ENCODE results near the gene MYO16. TPM values are rescaled to one million over a fixed set of nuclear protein-coding genes. Genes with fewer than 3 reads are reported as not detected.

The MYO16 gene
- total and polyA plus RNA-seq, 4 donors = 11.7 to 51.7 (median 21.1) TPM

DNA sequence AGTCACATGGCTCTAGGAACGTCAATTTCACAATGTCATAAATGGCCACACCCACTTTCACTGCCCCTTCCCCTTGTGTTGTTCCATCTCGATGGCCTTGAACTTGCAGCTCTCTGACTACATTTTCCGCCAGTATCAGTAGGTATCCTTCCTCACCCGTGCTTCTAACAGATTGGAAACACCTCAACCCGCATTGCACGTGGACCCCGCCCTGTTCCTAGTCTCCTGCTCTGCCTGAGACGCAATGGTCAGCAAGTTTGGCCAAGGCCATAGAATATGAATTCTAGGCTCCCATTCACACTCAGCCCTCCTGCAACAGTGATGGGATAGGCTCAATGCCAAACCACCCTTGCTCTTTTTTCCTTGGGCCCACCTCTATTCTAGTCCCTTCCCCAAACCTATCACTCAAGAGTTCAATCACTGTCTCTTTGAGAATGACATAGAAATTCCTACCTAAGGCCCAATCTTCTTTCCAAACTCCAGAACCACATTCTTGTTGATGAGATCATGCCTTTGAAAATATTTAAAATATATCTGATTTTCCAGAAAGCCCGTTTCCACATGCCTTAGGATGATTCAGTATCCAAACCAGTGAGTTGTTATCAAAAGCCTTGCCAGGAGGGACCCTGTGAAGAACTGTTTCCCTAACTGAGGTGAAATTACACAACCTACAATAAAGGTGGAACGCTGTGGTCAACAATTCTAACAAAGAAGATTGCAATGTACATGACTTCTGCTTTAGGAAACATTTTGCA, 334.6 kb downstream of the MYO16 start:
- DNase-seq (ENCODE audit: low read depth in 4 of 6, low spot score in 6 of 6) = no peak
- H3K36me3 ChIP-seq (ENCODE audit: control insufficient read depth, insufficient read depth, low read length) = no peaks in the 10 kb centered on the region
- no peaks in the 10 kb centered on the region for H3K9me3 ChIP-seq (ENCODE audit: control insufficient read depth, insufficient read depth, low read length)
- H3K27ac ChIP-seq (ENCODE audit: low read depth, low read length) = no peak overlapping the region
- H3K4me1 ChIP-seq (ENCODE audit: control insufficient read depth, insufficient read depth, low read length) = no peaks in the 10 kb centered on the region
- H3K4me3 ChIP-seq (ENCODE audit: low read depth, low read length) = no peak overlapping the region
- 86% methylated on average over 8 of the region's 10 CpGs for WGBS (ENCODE audit: insufficient coverage)
- no peaks in the 10 kb centered on the region for H3K27me3 ChIP-seq (ENCODE audit: control insufficient read depth, insufficient read depth, low read length)

- no peak for DNase-seq (ENCODE audit: low read depth in 4 of 6, low spot score in 6 of 6)
- Histone ChIP-seq H3K4me1 (ENCODE audit: control insufficient read depth, insufficient read depth, low read length) (no peaks in the 10 kb centered on the region), H3K9me3 (ENCODE audit: control insufficient read depth, insufficient read depth, low read length) (no peaks in the 10 kb centered on the region), H3K27ac (ENCODE audit: low read depth, low read length) (no peak overlapping the region), H3K27me3 (ENCODE audit: control insufficient read depth, insufficient read depth, low read length) (no peaks in the 10 kb centered on the region), H3K4me3 (ENCODE audit: low read depth, low read length) (no peak overlapping the region), H3K36me3 (ENCODE audit: control insufficient read depth, insufficient read depth, low read length) (no peaks in the 10 kb centered on the region)
- no CpG with 5 or more reads among the region's 7 CpGs for WGBS (ENCODE audit: insufficient coverage)
These were observed 335.2 kb downstream of the MYO16 start for GRCh38 chr13:108964606-108965005.

DNA sequence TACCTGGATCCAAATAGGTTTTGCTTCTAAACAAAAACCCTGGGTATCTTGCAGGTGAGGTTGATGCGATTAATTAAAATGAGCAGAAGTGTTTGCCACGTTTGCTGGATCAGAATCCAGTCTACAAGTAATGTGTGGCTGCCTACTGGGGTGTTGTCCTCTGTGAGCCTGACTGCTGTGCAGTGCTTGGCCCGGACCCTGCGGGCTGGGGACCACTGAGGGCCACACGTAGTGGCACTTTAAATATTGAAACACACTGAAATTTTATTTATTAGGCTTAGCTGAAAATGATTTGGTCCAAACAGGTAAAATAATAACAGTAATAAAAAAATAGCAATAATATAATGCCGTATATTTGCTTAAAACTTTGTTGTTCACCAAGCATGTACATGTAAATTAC, 338.0 kb downstream of the MYO16 start:
- no peak for DNase-seq (ENCODE audit: low read depth in 4 of 6, low spot score in 6 of 6)
- no peaks in the 10 kb centered on the region for H3K4me1 ChIP-seq (ENCODE audit: control insufficient read depth, insufficient read depth, low read length)
- H3K27ac ChIP-seq (ENCODE audit: low read depth, low read length) = no peak overlapping the region
- H3K9me3 ChIP-seq (ENCODE audit: control insufficient read depth, insufficient read depth, low read length) = no peaks in the 10 kb centered on the region
- H3K4me3 ChIP-seq (ENCODE audit: low read depth, low read length) = no peak overlapping the region
- no peaks in the 10 kb centered on the region for H3K27me3 ChIP-seq (ENCODE audit: control insufficient read depth, insufficient read depth, low read length)
- 69% methylated on average over 2 of the region's 6 CpGs for WGBS (ENCODE audit: insufficient coverage)
- no peaks in the 10 kb centered on the region for H3K36me3 ChIP-seq (ENCODE audit: control insufficient read depth, insufficient read depth, low read length)

DNA sequence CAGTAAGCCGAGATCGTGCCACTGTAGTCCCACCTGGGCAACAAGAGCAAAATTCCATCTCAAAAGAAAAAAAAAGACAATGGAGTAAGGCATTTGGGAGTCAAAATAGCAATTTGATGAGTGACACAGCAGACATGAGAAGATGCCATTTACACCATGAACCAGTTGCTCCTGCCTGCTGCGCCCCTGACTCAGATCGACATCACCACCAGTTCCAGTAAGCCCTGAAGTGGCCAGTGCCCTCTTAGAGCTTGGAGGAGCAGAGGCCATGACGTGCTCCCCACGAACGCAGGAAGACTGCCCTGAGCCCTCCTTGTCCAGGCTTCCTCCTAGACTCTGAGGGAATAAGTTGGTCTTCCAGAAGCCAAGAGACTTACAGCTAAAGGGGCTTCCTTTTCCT, 339.2 kb downstream of the MYO16 start:
- no peaks in the 10 kb centered on the region for H3K4me1 ChIP-seq (ENCODE audit: control insufficient read depth, insufficient read depth, low read length)
- DNase-seq (ENCODE audit: low read depth in 4 of 6, low spot score in 6 of 6) = no peak
- WGBS (ENCODE audit: insufficient coverage) = 97% methylated on average over 3 of the region's 7 CpGs
- H3K9me3 ChIP-seq (ENCODE audit: control insufficient read depth, insufficient read depth, low read length) = no peaks in the 10 kb centered on the region
- no peak overlapping the region for H3K27ac ChIP-seq (ENCODE audit: low read depth, low read length)
- H3K36me3 ChIP-seq (ENCODE audit: control insufficient read depth, insufficient read depth, low read length) = no peaks in the 10 kb centered on the region
- no peaks in the 10 kb centered on the region for H3K27me3 ChIP-seq (ENCODE audit: control insufficient read depth, insufficient read depth, low read length)
- H3K4me3 ChIP-seq (ENCODE audit: low read depth, low read length) = no peak overlapping the region

DNA sequence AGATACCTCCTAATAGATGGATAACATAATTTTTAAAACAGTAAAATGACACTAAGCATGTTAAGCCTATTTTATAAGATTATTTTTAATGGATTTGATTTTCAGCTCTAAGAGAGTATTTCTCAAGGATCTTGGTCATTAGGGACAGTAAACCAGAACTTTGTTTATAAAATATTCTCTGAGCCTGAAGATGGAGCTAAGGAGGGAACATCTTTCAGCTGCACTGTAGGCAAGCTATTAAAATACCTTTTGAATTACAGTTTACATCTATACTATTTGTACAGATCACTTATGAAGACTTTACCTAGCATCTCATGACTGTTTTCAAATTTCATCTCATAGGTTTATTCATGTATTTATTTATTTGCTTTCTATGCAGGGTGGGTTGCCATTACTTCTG, 345.3 kb downstream of the MYO16 start:
- no peaks in the 10 kb centered on the region for H3K27me3 ChIP-seq (ENCODE audit: control insufficient read depth, insufficient read depth, low read length)
- no peaks in the 10 kb centered on the region for H3K4me1 ChIP-seq (ENCODE audit: control insufficient read depth, insufficient read depth, low read length)
- DNase-seq (ENCODE audit: low read depth in 4 of 6, low spot score in 6 of 6) = no peak
- no peaks in the 10 kb centered on the region for H3K9me3 ChIP-seq (ENCODE audit: control insufficient read depth, insufficient read depth, low read length)
- H3K4me3 ChIP-seq (ENCODE audit: low read depth, low read length) = no peak overlapping the region
- H3K27ac ChIP-seq (ENCODE audit: low read depth, low read length) = no peak overlapping the region
- no peaks in the 10 kb centered on the region for H3K36me3 ChIP-seq (ENCODE audit: control insufficient read depth, insufficient read depth, low read length)

DNA sequence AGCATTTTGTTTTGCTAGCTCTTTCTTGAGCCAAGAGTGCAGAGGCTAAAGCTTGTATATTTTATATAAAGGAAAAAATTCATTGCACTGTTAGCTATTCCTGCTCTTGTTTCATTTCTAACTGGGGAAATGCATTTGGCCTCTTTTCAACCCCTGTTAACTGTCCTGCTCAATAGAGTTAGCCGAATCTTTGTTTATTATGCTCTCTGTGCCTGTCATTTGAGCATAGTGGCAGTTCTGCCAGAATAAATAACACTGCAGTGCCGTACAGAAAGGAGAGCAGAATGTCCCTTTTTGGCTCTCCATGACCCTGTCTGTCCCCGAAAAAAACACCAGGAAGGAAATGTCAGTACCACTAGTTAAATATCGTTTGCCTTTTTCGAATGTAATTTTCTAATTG, 350.8 kb downstream of the MYO16 start:
- Histone ChIP-seq H3K36me3 (ENCODE audit: control insufficient read depth, insufficient read depth, low read length) (no peaks in the 10 kb centered on the region), H3K27ac (ENCODE audit: low read depth, low read length) (peak overlapping the region; percentile 17), H3K4me3 (ENCODE audit: low read depth, low read length) (no peak overlapping the region), H3K4me1 (ENCODE audit: control insufficient read depth, insufficient read depth, low read length) (peaks cover 3% of the 10 kb centered on the region), H3K9me3 (ENCODE audit: control insufficient read depth, insufficient read depth, low read length) (no peaks in the 10 kb centered on the region), H3K27me3 (ENCODE audit: control insufficient read depth, insufficient read depth, low read length) (no peaks in the 10 kb centered on the region)
- 8% methylated on average over 1 of the region's 5 CpGs for WGBS (ENCODE audit: insufficient coverage)
- peak in 5 of 6 donors; percentile 17 to 78 (median 23) for DNase-seq (ENCODE audit: low read depth in 4 of 6, low spot score in 6 of 6)

DNA sequence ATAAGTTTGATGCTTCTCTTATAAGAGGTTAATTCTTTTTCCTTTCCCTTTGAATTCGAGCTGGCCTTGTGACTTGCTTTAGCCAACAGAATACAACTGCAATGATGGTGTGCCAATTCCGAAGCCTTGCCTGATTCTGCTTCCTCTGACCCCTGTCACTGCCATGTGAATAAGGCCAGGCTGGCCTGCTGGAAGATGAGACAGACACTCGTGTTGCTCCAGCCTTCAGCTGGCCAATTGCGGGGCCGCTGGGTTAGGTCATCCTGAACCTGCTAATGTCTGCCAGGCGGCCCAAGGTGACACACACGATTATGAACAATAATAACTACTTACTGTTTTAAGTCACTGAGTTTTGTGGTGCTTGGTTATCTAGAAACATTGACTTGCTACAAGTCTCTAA, 352.0 kb downstream of the MYO16 start:
- H3K27ac ChIP-seq (ENCODE audit: low read depth, low read length) = no peak overlapping the region
- no peaks in the 10 kb centered on the region for H3K27me3 ChIP-seq (ENCODE audit: control insufficient read depth, insufficient read depth, low read length)
- no peaks in the 10 kb centered on the region for H3K36me3 ChIP-seq (ENCODE audit: control insufficient read depth, insufficient read depth, low read length)
- no peak overlapping the region for H3K4me3 ChIP-seq (ENCODE audit: low read depth, low read length)
- H3K9me3 ChIP-seq (ENCODE audit: control insufficient read depth, insufficient read depth, low read length) = no peaks in the 10 kb centered on the region
- WGBS (ENCODE audit: insufficient coverage) = 71% methylated on average over 5 of the region's 7 CpGs
- peaks cover 3% of the 10 kb centered on the region for H3K4me1 ChIP-seq (ENCODE audit: control insufficient read depth, insufficient read depth, low read length)
- no peak for DNase-seq (ENCODE audit: low read depth in 4 of 6, low spot score in 6 of 6)

DNA sequence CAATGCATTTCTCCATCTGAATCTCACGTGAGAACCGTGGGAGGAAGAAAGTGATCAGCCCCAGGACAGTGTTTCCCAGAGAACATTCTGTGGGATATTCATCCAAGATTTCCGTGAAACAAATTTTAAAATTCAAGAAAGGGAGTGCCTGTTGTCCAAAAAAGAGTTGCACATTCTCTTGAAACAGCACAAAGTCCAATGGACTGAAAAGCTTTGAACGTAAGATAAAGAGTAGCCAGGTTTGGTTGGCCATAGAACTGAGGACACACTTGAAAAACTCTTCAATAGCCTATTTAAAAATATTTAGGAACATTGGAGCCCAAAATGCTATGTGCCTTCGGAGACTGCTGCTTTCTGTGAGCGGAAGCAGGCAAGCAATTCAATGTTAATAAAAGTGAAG, 353.9 kb downstream of the MYO16 start:
- no peaks in the 10 kb centered on the region for H3K27me3 ChIP-seq (ENCODE audit: control insufficient read depth, insufficient read depth, low read length)
- WGBS (ENCODE audit: insufficient coverage) = 91% methylated on average over 3 of the region's 6 CpGs
- H3K9me3 ChIP-seq (ENCODE audit: control insufficient read depth, insufficient read depth, low read length) = no peaks in the 10 kb centered on the region
- H3K4me3 ChIP-seq (ENCODE audit: low read depth, low read length) = no peak overlapping the region
- peaks cover 3% of the 10 kb centered on the region for H3K4me1 ChIP-seq (ENCODE audit: control insufficient read depth, insufficient read depth, low read length)
- H3K27ac ChIP-seq (ENCODE audit: low read depth, low read length) = no peak overlapping the region
- DNase-seq (ENCODE audit: low read depth in 4 of 6, low spot score in 6 of 6) = no peak
- no peaks in the 10 kb centered on the region for H3K36me3 ChIP-seq (ENCODE audit: control insufficient read depth, insufficient read depth, low read length)

DNA sequence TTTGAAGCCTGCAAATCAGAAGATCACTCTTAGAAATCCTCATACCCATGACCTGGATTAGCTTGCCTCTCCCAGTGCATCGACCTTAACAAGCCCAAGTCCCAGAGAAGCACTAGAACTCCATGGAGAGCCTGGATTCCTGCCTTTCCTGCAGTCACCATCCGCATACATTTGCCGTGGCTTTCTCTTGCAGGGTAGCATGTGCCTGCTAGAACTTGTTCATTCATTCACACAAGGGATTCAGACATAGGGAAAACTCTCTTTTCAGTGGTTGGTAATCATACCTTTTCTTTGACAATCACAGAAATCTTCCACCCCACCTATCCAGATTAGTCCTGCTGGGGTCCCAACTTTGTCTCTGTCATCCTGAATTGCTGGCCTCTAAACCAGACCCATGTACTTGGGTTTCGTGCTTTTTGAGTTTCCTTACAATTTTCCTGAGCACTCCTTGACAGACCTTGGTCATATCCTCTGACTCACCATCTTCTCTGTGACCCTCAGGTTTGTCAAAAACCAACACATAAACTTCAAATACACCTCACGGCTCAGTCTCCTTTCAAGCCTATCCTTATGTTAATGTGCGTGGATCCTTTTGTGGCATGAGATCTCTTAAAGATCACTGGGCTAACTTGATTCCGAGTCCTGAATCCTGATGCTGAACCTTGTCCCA, 355.0 kb downstream of the MYO16 start:
- no peaks in the 10 kb centered on the region for H3K36me3 ChIP-seq (ENCODE audit: control insufficient read depth, insufficient read depth, low read length)

DNA sequence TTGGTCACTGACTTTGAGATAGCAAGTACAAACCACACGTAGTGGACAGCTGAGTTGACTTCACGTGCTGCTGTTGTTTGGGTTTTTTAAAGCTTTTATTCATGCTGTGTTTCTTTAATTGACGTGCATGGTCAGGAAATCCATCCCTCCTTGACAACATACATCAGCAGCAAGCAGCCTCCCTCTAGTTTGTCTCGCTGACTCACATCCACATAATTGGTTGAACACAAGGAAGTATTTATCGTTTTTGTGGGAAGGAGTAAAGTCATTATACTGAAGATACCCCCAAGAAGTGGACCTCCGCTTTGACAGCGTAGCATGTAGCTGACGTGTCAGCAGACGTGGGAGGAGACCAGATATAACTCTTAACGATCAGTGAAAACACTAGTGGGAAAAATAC, 355.8 kb downstream of the MYO16 start:
- Histone ChIP-seq H3K36me3 (ENCODE audit: control insufficient read depth, insufficient read depth, low read length) (no peaks in the 10 kb centered on the region), H3K9me3 (ENCODE audit: control insufficient read depth, insufficient read depth, low read length) (no peaks in the 10 kb centered on the region), H3K4me1 (ENCODE audit: control insufficient read depth, insufficient read depth, low read length) (peaks cover 3% of the 10 kb centered on the region), H3K27me3 (ENCODE audit: control insufficient read depth, insufficient read depth, low read length) (no peaks in the 10 kb centered on the region), H3K27ac (ENCODE audit: low read depth, low read length) (no peak overlapping the region), H3K4me3 (ENCODE audit: low read depth, low read length) (no peak overlapping the region)
- DNase-seq (ENCODE audit: low read depth in 4 of 6, low spot score in 6 of 6) = no peak
- 97% methylated on average over 4 of the region's 10 CpGs for WGBS (ENCODE audit: insufficient coverage)

More for the DNA sequence above, 355.0 kb downstream of the MYO16 start:
- H3K27ac ChIP-seq (ENCODE audit: low read depth, low read length) = no peak overlapping the region
- H3K9me3 ChIP-seq (ENCODE audit: control insufficient read depth, insufficient read depth, low read length) = no peaks in the 10 kb centered on the region
- peaks cover 3% of the 10 kb centered on the region for H3K4me1 ChIP-seq (ENCODE audit: control insufficient read depth, insufficient read depth, low read length)
- 98% methylated on average over 4 of the region's 7 CpGs for WGBS (ENCODE audit: insufficient coverage)
- no peaks in the 10 kb centered on the region for H3K27me3 ChIP-seq (ENCODE audit: control insufficient read depth, insufficient read depth, low read length)
- DNase-seq (ENCODE audit: low read depth in 4 of 6, low spot score in 6 of 6) = no peak
- H3K4me3 ChIP-seq (ENCODE audit: low read depth, low read length) = no peak overlapping the region
